Gastrocnemius medialis (tissue), 4 donors: Measurements from ENCODE around the gene SLC66A2.

Source experiments
- CTCF ChIP-seq, 5 experiments: fragments of 450-650 bp in 3 of 5; fragments of 200-600 bp in 2 of 5; sonication (generic) in 2 of 5; IDR thresholded peaks in 4 of 5; conservative IDR thresholded peaks in 1 of 5; 1 replicate in 4 of 5; 2 replicates in 1 of 5; pipeline ENCODE4 v1.5.1; 2016 to 2019; ENCODE audit warnings: antibody characterized with exemption in 5 of 5, mild to moderate bottlenecking in 3 of 5, moderate library complexity in 3 of 5
- POLR2A ChIP-seq, 2 donors: fragments of 450-650 bp; IDR thresholded peaks; one replicate each; pipeline ENCODE4 v1.6.1; 2017; ENCODE audit warnings: antibody characterized with exemption in 2 of 2, mild to moderate bottlenecking in 2 of 2, moderate library complexity in 2 of 2

GRCh38 chr18:79950515-79951341, 725 bp downstream of the SLC66A2 start:
- TF ChIP-seq CTCF (IDR thresholded peaks at IDR 0.05 in 4 of 5, conservative IDR thresholded peaks at IDR 0.05 in 1 of 5) (no peak), POLR2A (IDR thresholded peaks at IDR 0.05) (no peak)
